ENCODE results near the gene SGIP1. TPM values are rescaled to one million over a fixed set of nuclear protein-coding genes. Genes with fewer than 3 reads are reported as not detected.

Gene SGIP1
- polyA plus RNA-seq, 3 donors: not detected

DNA sequence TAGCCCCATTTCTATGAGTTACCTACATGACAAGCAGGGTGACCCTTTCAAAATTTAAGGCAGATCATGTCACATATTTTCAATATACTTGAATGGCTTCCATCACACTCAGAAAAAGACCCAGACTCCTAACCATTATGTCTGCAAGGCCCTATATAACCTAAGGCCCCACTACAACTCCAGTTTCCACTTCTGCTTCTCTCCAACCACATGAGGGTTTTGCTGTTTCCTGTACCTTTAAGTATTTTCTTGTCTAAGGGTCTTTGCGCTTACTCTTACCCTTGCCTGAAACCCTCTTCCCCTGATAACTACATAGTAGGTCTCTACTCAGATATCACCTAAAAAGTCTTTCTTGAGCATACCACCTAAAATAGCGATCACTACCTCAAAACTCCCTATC, 46.1 kb downstream of the SGIP1 start:
- no peak for DNase-seq
- TF ChIP-seq, protein P1, sequence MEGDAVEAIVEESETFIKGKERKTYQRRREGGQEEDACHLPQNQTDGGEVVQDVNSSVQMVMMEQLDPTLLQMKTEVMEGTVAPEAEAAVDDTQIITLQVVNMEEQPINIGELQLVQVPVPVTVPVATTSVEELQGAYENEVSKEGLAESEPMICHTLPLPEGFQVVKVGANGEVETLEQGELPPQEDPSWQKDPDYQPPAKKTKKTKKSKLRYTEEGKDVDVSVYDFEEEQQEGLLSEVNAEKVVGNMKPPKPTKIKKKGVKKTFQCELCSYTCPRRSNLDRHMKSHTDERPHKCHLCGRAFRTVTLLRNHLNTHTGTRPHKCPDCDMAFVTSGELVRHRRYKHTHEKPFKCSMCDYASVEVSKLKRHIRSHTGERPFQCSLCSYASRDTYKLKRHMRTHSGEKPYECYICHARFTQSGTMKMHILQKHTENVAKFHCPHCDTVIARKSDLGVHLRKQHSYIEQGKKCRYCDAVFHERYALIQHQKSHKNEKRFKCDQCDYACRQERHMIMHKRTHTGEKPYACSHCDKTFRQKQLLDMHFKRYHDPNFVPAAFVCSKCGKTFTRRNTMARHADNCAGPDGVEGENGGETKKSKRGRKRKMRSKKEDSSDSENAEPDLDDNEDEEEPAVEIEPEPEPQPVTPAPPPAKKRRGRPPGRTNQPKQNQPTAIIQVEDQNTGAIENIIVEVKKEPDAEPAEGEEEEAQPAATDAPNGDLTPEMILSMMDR (IDR thresholded peaks at IDR 0.05): no peak
- 0% methylated on average over 1 of the region's 2 CpGs for WGBS (ENCODE audit: insufficient coverage)

DNA sequence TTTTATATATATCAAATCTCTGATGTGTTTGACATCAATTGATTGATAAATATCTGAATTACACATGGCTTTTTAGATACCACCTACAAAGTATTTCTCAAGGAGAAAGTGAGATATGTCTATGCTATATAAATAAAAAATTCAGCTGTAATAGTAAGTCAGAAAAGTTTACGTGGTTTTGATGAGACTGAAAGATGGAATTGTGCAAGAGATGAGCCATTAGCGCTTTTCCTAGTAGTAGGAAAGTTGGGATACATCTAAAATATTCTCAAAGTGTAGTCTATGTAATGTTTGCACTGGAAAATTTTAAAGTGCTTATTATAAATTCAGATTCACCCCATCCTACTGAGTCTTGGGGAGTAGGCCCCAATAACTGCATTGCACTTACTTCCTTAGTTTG, 49.1 kb downstream of the SGIP1 start:
- intact Hi-C loops (cut with micrococcal nuclease): no loop called here
- no peak overlapping the region for H3K27ac Mint-ChIP-seq
- WGBS (ENCODE audit: insufficient coverage): no CpG with 5 or more reads among the region's 2 CpGs

More for the DNA sequence above, 46.1 kb downstream of the SGIP1 start:
- Mint-ChIP-seq H3K36me3 (no peaks in the 10 kb centered on the region), H3K4me1 (peaks cover 5% of the 10 kb centered on the region), H3K27ac (no peak overlapping the region), H3K9me3 (peaks cover 0 to 3% (median 0%) of the 10 kb centered on the region in 7 donors), H3K4me3 (no peak overlapping the region), H3K27me3 (ENCODE audit: low read depth in 3 of 3) (no peaks in the 10 kb centered on the region)
- Histone ChIP-seq H3K4me2 (replicated peaks; ENCODE audit: extremely low read depth, low read length, poor library complexity, severe bottlenecking) (no peak overlapping the region), H3K9ac (ENCODE audit: insufficient read depth, low read length, poor library complexity, severe bottlenecking) (no peak overlapping the region), H4K20me1 (ENCODE audit: insufficient read depth, low read length) (no peaks in the 10 kb centered on the region), H3K36me3 (replicated peaks in 1 of 2; ENCODE audit: control insufficient read depth in 1 of 2, insufficient read depth in 2 of 2, low read length in 2 of 2) (no peaks in the 10 kb centered on the region), H3K27me3 (ENCODE audit: control insufficient read depth in 2 of 2, insufficient read depth in 2 of 2, low read length in 2 of 2) (no peaks in the 10 kb centered on the region), H3K4me1 (ENCODE audit: control insufficient read depth in 1 of 2, insufficient read depth in 2 of 2, low read length in 2 of 2) (no peaks in the 10 kb centered on the region), H3K4me3 (replicated peaks in 1 of 3; ENCODE audit: low read depth in 2 of 3, low read length in 3 of 3) (no peak overlapping the region), H2AFZ (ENCODE audit: insufficient read depth, low read depth, low read length, poor library complexity, severe bottlenecking) (no peak overlapping the region), H3K79me2 (ENCODE audit: insufficient read depth, low read length) (no peaks in the 10 kb centered on the region), H3K9me3 (replicated peaks in 1 of 2; ENCODE audit: control insufficient read depth in 1 of 2, insufficient read depth in 1 of 2, low read length in 2 of 2) (no peaks in the 10 kb centered on the region), H3K27ac (ENCODE audit: low read depth in 1 of 2, low read length in 2 of 2) (no peak overlapping the region)
- intact Hi-C loops (cut with micrococcal nuclease): no loop called here

More for the DNA sequence above, 49.1 kb downstream of the SGIP1 start:
- no peaks in the 10 kb centered on the region for H4K20me1 ChIP-seq (ENCODE audit: insufficient read depth, low read length)
- Mint-ChIP-seq H3K4me3 (no peak overlapping the region), H3K27me3 (ENCODE audit: low read depth in 3 of 3) (peaks cover 0 to 3% (median 0%) of the 10 kb centered on the region in 3 donors), H3K36me3 (no peaks in the 10 kb centered on the region), H3K4me1 (peaks cover 5% of the 10 kb centered on the region), H3K9me3 (peaks cover 0 to 3% (median 0%) of the 10 kb centered on the region in 7 donors)
- no peak overlapping the region for H3K4me3 ChIP-seq (replicated peaks in 1 of 3; ENCODE audit: low read depth in 2 of 3, low read length in 3 of 3)
- no peaks in the 10 kb centered on the region for H3K9me3 ChIP-seq (replicated peaks in 1 of 2; ENCODE audit: control insufficient read depth in 1 of 2, insufficient read depth in 1 of 2, low read length in 2 of 2)
- TF ChIP-seq, protein P1 (IDR thresholded peaks at IDR 0.05): no peak
- H3K36me3 ChIP-seq (replicated peaks in 1 of 2; ENCODE audit: control insufficient read depth in 1 of 2, insufficient read depth in 2 of 2, low read length in 2 of 2): no peaks in the 10 kb centered on the region
- no peaks in the 10 kb centered on the region for H3K79me2 ChIP-seq (ENCODE audit: insufficient read depth, low read length)
- no peaks in the 10 kb centered on the region for H3K4me1 ChIP-seq (ENCODE audit: control insufficient read depth in 1 of 2, insufficient read depth in 2 of 2, low read length in 2 of 2)
- H3K9ac ChIP-seq (ENCODE audit: insufficient read depth, low read length, poor library complexity, severe bottlenecking): no peak overlapping the region
- H3K27ac ChIP-seq (ENCODE audit: low read depth in 1 of 2, low read length in 2 of 2): no peak overlapping the region
- no peak for DNase-seq
- H2AFZ ChIP-seq (ENCODE audit: insufficient read depth, low read depth, low read length, poor library complexity, severe bottlenecking): no peak overlapping the region
- no peak overlapping the region for H3K4me2 ChIP-seq (replicated peaks; ENCODE audit: extremely low read depth, low read length, poor library complexity, severe bottlenecking)
- no peaks in the 10 kb centered on the region for H3K27me3 ChIP-seq (ENCODE audit: control insufficient read depth in 2 of 2, insufficient read depth in 2 of 2, low read length in 2 of 2)

Data from CD14-positive monocyte (primary cell).